Measurements from ENCODE around the gene FAM181A. TPM values are rescaled to one million over a fixed set of nuclear protein-coding genes. Genes with fewer than 3 reads are reported as not detected.
A peak's percentile ranks its signal among the peaks of the same experiment; 100 is the strongest.

Gene FAM181A
- total and polyA plus RNA-seq, 10 of the 15 experiments (the other 5 are each of a cell fraction or from before 2014, with no cell fraction given) = not detected

DNA sequence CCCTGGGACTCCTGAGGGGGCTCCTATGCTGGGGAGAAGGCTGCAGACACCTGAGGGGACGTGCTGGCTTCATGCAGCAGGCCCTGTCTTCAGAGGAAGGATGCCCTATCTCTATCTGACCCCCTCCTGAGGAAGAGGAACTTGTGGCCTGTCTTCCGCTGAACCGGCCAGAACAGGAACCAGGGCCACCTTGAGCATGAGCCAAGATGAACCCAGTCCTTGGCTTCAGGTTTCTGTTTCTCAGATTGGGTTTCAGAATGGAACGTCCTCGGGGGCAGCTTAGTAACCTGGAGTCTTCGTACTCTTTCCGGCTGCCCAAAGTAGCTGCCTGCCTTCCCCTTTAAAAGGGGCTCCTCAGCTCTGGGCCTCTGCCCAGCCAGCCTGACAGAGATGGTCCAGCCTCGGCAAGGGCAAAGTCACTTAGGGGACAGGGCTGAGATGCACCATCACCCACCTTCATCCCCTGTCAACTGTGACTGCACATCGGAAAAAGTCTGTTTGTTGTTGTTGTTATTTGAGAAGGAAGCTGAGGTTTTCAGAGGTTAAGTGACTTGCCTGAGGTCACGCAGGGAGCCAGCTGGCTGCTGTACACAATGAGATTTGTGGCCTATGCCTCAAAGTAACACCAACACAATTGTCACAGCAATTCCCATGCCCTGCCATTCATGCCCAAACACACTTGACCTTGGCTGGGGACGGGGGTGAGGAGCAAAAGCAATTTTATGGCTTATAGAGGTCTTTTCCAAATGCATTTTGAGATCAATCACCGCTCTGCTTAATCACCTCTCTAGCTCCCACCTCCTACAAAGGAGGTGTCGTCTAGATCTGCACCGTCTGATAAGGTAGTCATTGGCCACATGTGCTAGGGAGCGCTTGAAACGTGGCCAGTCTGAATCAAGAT, 35.8 kb downstream of the FAM181A start (continued):
- TF ChIP-seq MTA3 (IDR thresholded peaks at IDR 0.05; ENCODE audit: borderline replicate concordance, low read length) (no peak), CBX5 (IDR thresholded peaks at IDR 0.05; ENCODE audit: low read depth) (no peak), MYC (IDR thresholded peaks at IDR 0.05; ENCODE audit: insufficient read depth, insufficient read length, insufficient replicate concordance, low read length, severe bottlenecking) (no peak), ATF7 (IDR thresholded peaks at IDR 0.05; ENCODE audit: low read depth) (peak; percentile 72), CREB1 (IDR thresholded peaks at IDR 0.05; ENCODE audit: low read depth) (no peak), MEF2B (IDR thresholded peaks at IDR 0.05; ENCODE audit: partially characterized antibody, poor library complexity, severe bottlenecking) (peak; percentile 69), NFIC (IDR thresholded peaks at IDR 0.05; ENCODE audit: low read depth, low read length) (no peak), ZNF274 (IDR thresholded peaks at IDR 0.05; ENCODE audit: insufficient read depth, insufficient read length) (no peak), CHD2 (IDR thresholded peaks at IDR 0.05; ENCODE audit: borderline replicate concordance, low read depth, low read length) (peak; percentile 70; the same call in 1 of the 2 replicates)
- TF ChIP-seq, protein P1, sequence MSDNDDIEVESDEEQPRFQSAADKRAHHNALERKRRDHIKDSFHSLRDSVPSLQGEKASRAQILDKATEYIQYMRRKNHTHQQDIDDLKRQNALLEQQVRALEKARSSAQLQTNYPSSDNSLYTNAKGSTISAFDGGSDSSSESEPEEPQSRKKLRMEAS (IDR thresholded peaks at IDR 0.05; ENCODE audit: low read depth, low read length) = no peak

- FAIRE-seq (no peak), DNase-seq (ENCODE audit: low read depth, low spot score) (no peak), ATAC-seq (no peak)
- intact Hi-C loops (cut with micrococcal nuclease; ENCODE audit: unreplicated experiment) (no loop called here), in situ Hi-C loops (cut with MboI) (loop anchor here (25.0 kb wide), 2 partner anchors 1201 to 1699 kb away; no protein-coding TSS in a partner anchor)
- Histone ChIP-seq H2AFZ (ENCODE audit: control insufficient read depth, low read depth, low read length) (no peak overlapping the region), H3K79me2 (ENCODE audit: control insufficient read depth, insufficient read depth, low read length) (no peaks in the 10 kb centered on the region), H3K4me1 (ENCODE audit: control insufficient read depth, insufficient read depth, low read length) (peaks cover 96% of the 10 kb centered on the region), H3K27me3 (replicated peaks in 1 of 2; ENCODE audit: control insufficient read depth in 2 of 2, insufficient read depth in 2 of 2, low read length in 1 of 2) (no peaks in the 10 kb centered on the region), H3K4me2 (ENCODE audit: control insufficient read depth, insufficient read depth) (no peak overlapping the region; the same call in 1 of the 2 replicates), H3K36me3 (ENCODE audit: control insufficient read depth in 2 of 2, insufficient read depth in 2 of 2, low read length in 1 of 2) (no peaks in the 10 kb centered on the region), H3K9ac (ENCODE audit: control insufficient read depth, insufficient read depth, low read length) (peak overlapping the region; percentile 72; the same call in 1 of the 2 replicates), H4K20me1 (ENCODE audit: control insufficient read depth, insufficient read depth) (no peaks in the 10 kb centered on the region), H3K27ac (ENCODE audit: control insufficient read depth, insufficient read depth) (peak overlapping the region; percentile 95), H3K9me3 (replicated peaks; ENCODE audit: control insufficient read depth, insufficient read depth, low read length) (no peaks in the 10 kb centered on the region; the same call in 1 of the 3 replicates), H3K4me3 (no peak overlapping the region)
- ChIA-PET RAD21 (ENCODE audit: unreplicated experiment) (interaction anchor here (1.2 to 15.3 kb wide), 5 partner anchors 11 to 37 kb away, joined by 4 to 324 read pairs (median 20); partner anchors contain the start of genes ASB2 and CCDC197), SMC1A (ENCODE audit: uncharacterized antibody, unreplicated experiment) (interaction anchor here (0.7 to 19.5 kb wide), 4 partner anchors 13 to 36 kb away, joined by 3 to 409 read pairs (median 10); partner anchors contain the start of gene ASB2), POLR2A (interaction anchor here (0.9 to 3.3 kb wide), 3 partner anchors 12 to 38 kb away, joined by 3 to 18 read pairs (median 14); partner anchors contain the start of gene ASB2), CTCF (interaction anchor here (0.8 to 6.6 kb wide), 9 partner anchors 9 to 41 kb away, joined by 3 to 73 read pairs (median 4); partner anchors contain the start of gene ASB2)
- WGBS (ENCODE audit: insufficient coverage, insufficient replicate concordance, low lambda C conversion rate, missing lambda C conversion rate) = 65% methylated on average over 4 of the region's 4 CpGs
- BruUV-seq (replicated peaks) = no TSS peak
- TF ChIP-seq, protein P2, sequence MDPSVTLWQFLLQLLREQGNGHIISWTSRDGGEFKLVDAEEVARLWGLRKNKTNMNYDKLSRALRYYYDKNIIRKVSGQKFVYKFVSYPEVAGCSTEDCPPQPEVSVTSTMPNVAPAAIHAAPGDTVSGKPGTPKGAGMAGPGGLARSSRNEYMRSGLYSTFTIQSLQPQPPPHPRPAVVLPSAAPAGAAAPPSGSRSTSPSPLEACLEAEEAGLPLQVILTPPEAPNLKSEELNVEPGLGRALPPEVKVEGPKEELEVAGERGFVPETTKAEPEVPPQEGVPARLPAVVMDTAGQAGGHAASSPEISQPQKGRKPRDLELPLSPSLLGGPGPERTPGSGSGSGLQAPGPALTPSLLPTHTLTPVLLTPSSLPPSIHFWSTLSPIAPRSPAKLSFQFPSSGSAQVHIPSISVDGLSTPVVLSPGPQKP (IDR thresholded peaks at IDR 0.05; ENCODE audit: low read depth, low read length) = no peak
- TF ChIP-seq TARDBP (IDR thresholded peaks at IDR 0.05; ENCODE audit: borderline replicate concordance) (no peak), EZH2 (IDR thresholded peaks at IDR 0.05; ENCODE audit: borderline replicate concordance, control insufficient read depth, low read depth, low read length) (no peak), CBX3 (IDR thresholded peaks at IDR 0.05; ENCODE audit: borderline replicate concordance, low read depth) (no peak), GATAD2B (conservative IDR thresholded peaks at IDR 0.05; ENCODE audit: low read depth) (no peak), NR2F1 (conservative IDR thresholded peaks at IDR 0.05) (no peak), ZZZ3 (IDR thresholded peaks at IDR 0.05; ENCODE audit: control insufficient read depth, insufficient read length, low read depth) (no peak)
Observed at GRCh38 chr14:93963692-93964091, 36.5 kb downstream of the FAM181A start.
